Muscle layer of colon (tissue), 2 donors: Measurements from ENCODE around the gene MEIS2.

Source experiments
- H3K27ac ChIP-seq: one replicate; pipeline ENCODE4 v1.7.0; 2013; ENCODE audit warnings: low read depth, mild to moderate bottlenecking, low read length, moderate library complexity
- H3K27me3 ChIP-seq, 2 donors: one replicate each; pipeline ENCODE4 v1.7.0; 2013; ENCODE audit warnings: low read length in 2 of 2, mild to moderate bottlenecking in 2 of 2; ENCODE audit not compliant: insufficient read depth in 2 of 2, control insufficient read depth in 1 of 2
- H3K36me3 ChIP-seq: one replicate; pipeline ENCODE4 v1.7.0; 2013; ENCODE audit warnings: mild to moderate bottlenecking, low read length; ENCODE audit not compliant: insufficient read depth
- H3K4me1 ChIP-seq: one replicate; pipeline ENCODE4 v1.7.0; 2013; ENCODE audit warnings: mild to moderate bottlenecking, low read length; ENCODE audit not compliant: insufficient read depth
- H3K4me3 ChIP-seq, 2 donors: one replicate each; pipeline ENCODE4 v1.7.0; 2013; ENCODE audit warnings: low read length in 2 of 2, low read depth in 1 of 2, mild to moderate bottlenecking in 1 of 2, moderate library complexity in 1 of 2
- H3K9ac ChIP-seq: one replicate; pipeline ENCODE4 v1.7.0; 2013; ENCODE audit warnings: low read length
- H3K9me3 ChIP-seq: one replicate; pipeline ENCODE4 v1.7.0; 2013; ENCODE audit warnings: mild to moderate bottlenecking, low read length
- donor health status: abdominal sarcoma.
- donor health status: Adenocarcinoma of cecum.

MEIS2 gene

GRCh38 chr15:37100109-37100965 is at the start of gene MEIS2:
Gene MEIS2, minus strand, starts transcription at chr15:37100549. Its CDS starts 1,083 bp downstream, at chr15:37099466.
- H3K27ac ChIP-seq = peak within 1 kb of the TSS; percentile 99
- H3K36me3 ChIP-seq = peaks cover 13% of the 10 kb centered on the region
- H3K4me3 ChIP-seq = peak within 1 kb of the TSS; percentile 91 to 94
- no peaks in the 10 kb centered on the region for H3K4me1 ChIP-seq
- H3K27me3 ChIP-seq = no peaks in the 10 kb centered on the region
- no peaks in the 10 kb centered on the region for H3K9me3 ChIP-seq
- H3K9ac ChIP-seq = peak within 1 kb of the TSS; percentile 97

GRCh38 chr15:37149146-37149545 is 48.8 kb upstream of the MEIS2 start:
- no peak overlapping the region for H3K4me3 ChIP-seq
- H3K9me3 ChIP-seq = no peaks in the 10 kb centered on the region
- no peak overlapping the region for H3K27ac ChIP-seq
- H3K4me1 ChIP-seq = no peaks in the 10 kb centered on the region
- no peak overlapping the region for H3K9ac ChIP-seq
- H3K27me3 ChIP-seq = no peaks in the 10 kb centered on the region
- no peaks in the 10 kb centered on the region for H3K36me3 ChIP-seq

GRCh38 chr15:37148714-37149113 is 48.4 kb upstream of the MEIS2 start:
- no peak overlapping the region for H3K9ac ChIP-seq
- H3K27me3 ChIP-seq = no peaks in the 10 kb centered on the region
- H3K9me3 ChIP-seq = no peaks in the 10 kb centered on the region
- no peaks in the 10 kb centered on the region for H3K36me3 ChIP-seq
- H3K27ac ChIP-seq = no peak overlapping the region
- H3K4me1 ChIP-seq = no peaks in the 10 kb centered on the region
- H3K4me3 ChIP-seq = no peak overlapping the region

- no peaks in the 10 kb centered on the region for H3K36me3 ChIP-seq
- no peaks in the 10 kb centered on the region for H3K9me3 ChIP-seq
- H3K9ac ChIP-seq = no peak overlapping the region
- no peak overlapping the region for H3K27ac ChIP-seq
- H3K27me3 ChIP-seq = no peaks in the 10 kb centered on the region
- no peak overlapping the region for H3K4me3 ChIP-seq
- no peaks in the 10 kb centered on the region for H3K4me1 ChIP-seq
These were observed 43.0 kb upstream of the MEIS2 start for GRCh38 chr15:37143351-37143750.

GRCh38 chr15:37142371-37142770 is 42.0 kb upstream of the MEIS2 start:
- H3K4me3 ChIP-seq = no peak overlapping the region
- no peaks in the 10 kb centered on the region for H3K27me3 ChIP-seq
- no peaks in the 10 kb centered on the region for H3K9me3 ChIP-seq
- no peak overlapping the region for H3K9ac ChIP-seq
- H3K36me3 ChIP-seq = no peaks in the 10 kb centered on the region
- no peaks in the 10 kb centered on the region for H3K4me1 ChIP-seq
- no peak overlapping the region for H3K27ac ChIP-seq

GRCh38 chr15:37140531-37141058 is 40.2 kb upstream of the MEIS2 start:
- H3K36me3 ChIP-seq = no peaks in the 10 kb centered on the region
- no peaks in the 10 kb centered on the region for H3K4me1 ChIP-seq
- no peaks in the 10 kb centered on the region for H3K27me3 ChIP-seq
- H3K27ac ChIP-seq = no peak overlapping the region
- H3K9me3 ChIP-seq = no peaks in the 10 kb centered on the region
- no peak overlapping the region for H3K9ac ChIP-seq
- no peak overlapping the region for H3K4me3 ChIP-seq

- Histone ChIP-seq H3K9ac (no peak overlapping the region), H3K36me3 (no peaks in the 10 kb centered on the region), H3K4me1 (peaks cover 6% of the 10 kb centered on the region), H3K27ac (no peak overlapping the region), H3K4me3 (no peak overlapping the region), H3K9me3 (no peaks in the 10 kb centered on the region), H3K27me3 (no peaks in the 10 kb centered on the region)
These were observed 38.4 kb upstream of the MEIS2 start for GRCh38 chr15:37138591-37139215.

- Histone ChIP-seq H3K27ac (no peak overlapping the region), H3K4me3 (no peak overlapping the region), H3K36me3 (no peaks in the 10 kb centered on the region), H3K9me3 (no peaks in the 10 kb centered on the region), H3K27me3 (no peaks in the 10 kb centered on the region), H3K9ac (no peak overlapping the region), H3K4me1 (peaks cover 7% of the 10 kb centered on the region)
These were observed 36.9 kb upstream of the MEIS2 start for GRCh38 chr15:37137221-37137620.

GRCh38 chr15:37136666-37137065 is 36.3 kb upstream of the MEIS2 start:
- no peak overlapping the region for H3K4me3 ChIP-seq
- H3K9me3 ChIP-seq = no peaks in the 10 kb centered on the region
- H3K9ac ChIP-seq = no peak overlapping the region
- no peaks in the 10 kb centered on the region for H3K27me3 ChIP-seq
- peaks cover 12% of the 10 kb centered on the region for H3K4me1 ChIP-seq
- H3K36me3 ChIP-seq = no peaks in the 10 kb centered on the region
- H3K27ac ChIP-seq = no peak overlapping the region

GRCh38 chr15:37135225-37135624 is 34.9 kb upstream of the MEIS2 start:
- Histone ChIP-seq H3K9ac (no peak overlapping the region), H3K27ac (no peak overlapping the region), H3K4me3 (no peak overlapping the region), H3K9me3 (no peaks in the 10 kb centered on the region), H3K4me1 (peaks cover 17% of the 10 kb centered on the region), H3K36me3 (no peaks in the 10 kb centered on the region), H3K27me3 (no peaks in the 10 kb centered on the region)

- no peaks in the 10 kb centered on the region for H3K9me3 ChIP-seq
- no peak overlapping the region for H3K4me3 ChIP-seq
- no peaks in the 10 kb centered on the region for H3K36me3 ChIP-seq
- H3K27ac ChIP-seq = no peak overlapping the region
- H3K27me3 ChIP-seq = no peaks in the 10 kb centered on the region
- H3K9ac ChIP-seq = no peak overlapping the region
- peaks cover 17% of the 10 kb centered on the region for H3K4me1 ChIP-seq
These were observed 34.4 kb upstream of the MEIS2 start for GRCh38 chr15:37134699-37135131.
